Suprapubic skin (tissue), 4 donors: ENCODE measurements around the gene ART1. TPM values are rescaled to one million over a fixed set of nuclear protein-coding genes. Genes with fewer than 3 reads are reported as not detected.

Experiments used
- DNase-seq, 2 donors: peaks; one replicate each; pipeline ENCODE4 v3.0.0-alpha.2; 2019; ENCODE audit warnings: low spot score in 2 of 2
- H3K27ac ChIP-seq: fragments of 200-600 bp; sonication (generic); one replicate; pipeline ENCODE4 v1.5.1; 2019
- H3K27me3 ChIP-seq: fragments of 200-600 bp; sonication (generic); one replicate; pipeline ENCODE4 v1.5.1; 2019
- H3K36me3 ChIP-seq: fragments of 200-600 bp; sonication (generic); one replicate; pipeline ENCODE4 v1.5.1; 2019
- H3K4me1 ChIP-seq: fragments of 200-600 bp; sonication (generic); one replicate; pipeline ENCODE4 v1.5.1; 2019
- H3K4me3 ChIP-seq: fragments of 200-600 bp; sonication (generic); one replicate; pipeline ENCODE4 v1.5.1; 2019; ENCODE audit warnings: mild to moderate bottlenecking
- H3K9me3 ChIP-seq: fragments of 200-600 bp; sonication (generic); one replicate; pipeline ENCODE4 v1.5.1; 2019
- CTCF ChIP-seq, 2 donors: fragments of 200-600 bp in 1 of 2; fragments of 450-650 bp in 1 of 2; sonication (generic) in 1 of 2; IDR thresholded peaks; one replicate each; pipeline ENCODE4 v1.5.1; 2016 to 2019; ENCODE audit warnings: antibody characterized with exemption in 2 of 2, mild to moderate bottlenecking in 1 of 2, moderate library complexity in 1 of 2
- EP300 ChIP-seq: sonication (generic); formaldehyde crosslinking; IDR thresholded peaks from one replicate; pipeline ENCODE4 v1.6.1; 2017; ENCODE audit warnings: antibody characterized with exemption
- POLR2A ChIP-seq, 2 donors: fragments of 450-650 bp; IDR thresholded peaks; one replicate each; pipeline ENCODE4 v1.6.1; 2017; ENCODE audit warnings: antibody characterized with exemption in 2 of 2, mild to moderate bottlenecking in 2 of 2, moderate library complexity in 2 of 2
- POLR2AphosphoS5 ChIP-seq, 3 donors: sonication (generic); formaldehyde crosslinking; IDR thresholded peaks; one replicate each; pipeline ENCODE4 v1.6.1; 2017; ENCODE audit warnings: antibody characterized with exemption in 3 of 3
- WGBS: methylation state at CpG from one replicate; pipeline ENCODE4 v1.1.5; 2018; 5-methylcytosine and 5-hydroxymethylcytosine counted together
- total RNA-seq, 4 donors: library from RNA; depleted of rRNA; stranded (reverse); fragments of >200 nt; gene quantifications; one replicate each; pipeline ENCODE4 v1.1.0, GENCODE V29; 2016

The ART1 gene
- total RNA-seq, 4 donors from 2014 or later = not detected

DNA sequence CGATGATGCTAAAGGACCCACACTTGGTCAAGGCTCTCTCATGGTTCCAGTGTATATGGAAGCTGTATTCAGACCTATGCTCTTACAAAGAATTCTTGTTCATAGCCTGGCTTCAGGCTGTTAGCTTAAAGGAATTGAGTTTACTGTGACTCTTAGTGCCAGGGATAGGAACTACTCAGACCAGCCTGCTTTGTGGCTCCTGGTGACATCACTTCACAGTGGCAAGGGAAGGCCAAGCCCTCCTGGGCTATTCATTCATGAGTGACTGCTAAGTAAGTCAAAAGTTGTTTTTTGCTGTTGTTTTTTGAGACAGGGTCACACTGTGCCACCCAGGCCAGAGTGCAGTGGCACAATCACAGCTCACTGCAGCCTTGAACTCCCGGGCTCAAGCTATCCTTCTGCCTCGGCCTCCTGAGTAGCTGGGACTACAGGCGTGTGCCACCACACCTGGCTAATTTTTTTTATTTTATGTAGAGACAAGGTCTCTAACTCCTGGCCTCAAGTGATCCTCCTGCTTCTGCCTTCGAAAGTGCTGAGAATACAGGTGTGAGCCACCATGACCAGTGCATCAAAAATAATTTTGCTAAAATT is 12.8 kb upstream of the ART1 start:
- Histone ChIP-seq H3K36me3 (no peaks in the 10 kb centered on the region), H3K27me3 (no peaks in the 10 kb centered on the region), H3K27ac (no peak overlapping the region), H3K9me3 (no peaks in the 10 kb centered on the region), H3K4me3 (no peak overlapping the region), H3K4me1 (no peaks in the 10 kb centered on the region)
- 92% methylated on average over 5 of the region's 5 CpGs for WGBS
- peak in 1 of 2 donors; percentile 11 for DNase-seq
- TF ChIP-seq POLR2AphosphoS5 (IDR thresholded peaks at IDR 0.05) (no peak), CTCF (IDR thresholded peaks at IDR 0.05) (no peak)

- no peak overlapping the region for H3K27ac ChIP-seq
- DNase-seq = peak in 1 of 2 donors; percentile 40
- TF ChIP-seq POLR2A (IDR thresholded peaks at IDR 0.05) = no peak
- TF ChIP-seq POLR2AphosphoS5 (IDR thresholded peaks at IDR 0.05) = no peak
- TF ChIP-seq CTCF (IDR thresholded peaks at IDR 0.05) = no peak
- TF ChIP-seq EP300 = no peak
- no peaks in the 10 kb centered on the region for H3K9me3 ChIP-seq
- H3K36me3 ChIP-seq = no peaks in the 10 kb centered on the region
- no peak overlapping the region for H3K4me3 ChIP-seq
- whole genome bisulfite sequencing = 96% methylated on average over 13 of the region's 15 CpGs
- H3K27me3 ChIP-seq = no peaks in the 10 kb centered on the region
- H3K4me1 ChIP-seq = no peaks in the 10 kb centered on the region
Measured at GRCh38 chr11:3635641-3636375, 9.1 kb upstream of the ART1 start.

DNA sequence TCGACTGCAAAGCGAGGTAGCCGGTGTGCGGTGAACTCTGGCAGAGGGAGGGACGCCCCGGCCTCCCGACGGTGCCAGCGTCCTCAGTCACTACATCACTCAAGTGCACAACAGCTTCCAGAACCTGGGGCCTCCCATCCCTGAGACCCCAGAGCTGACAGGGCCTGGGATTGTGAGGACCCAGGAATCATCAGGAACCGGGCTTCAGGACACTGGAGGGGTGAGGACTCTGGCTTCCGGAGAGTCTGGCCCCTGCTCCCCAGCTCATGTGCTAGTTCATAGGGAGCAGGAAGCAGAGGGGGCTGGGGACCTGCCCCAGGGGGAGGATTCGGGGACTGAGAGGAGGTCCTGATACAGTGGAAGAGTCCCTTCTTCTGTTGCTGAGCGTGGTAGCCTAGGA is 7.7 kb upstream of the ART1 start:
- no peaks in the 10 kb centered on the region for H3K27me3 ChIP-seq
- 80% methylated on average over 10 of the region's 13 CpGs for WGBS
- no peak for DNase-seq
- no peaks in the 10 kb centered on the region for H3K36me3 ChIP-seq
- no peak for TF ChIP-seq POLR2A (IDR thresholded peaks at IDR 0.05)
- TF ChIP-seq EP300 = no peak
- no peak for TF ChIP-seq POLR2AphosphoS5 (IDR thresholded peaks at IDR 0.05)
- TF ChIP-seq CTCF (IDR thresholded peaks at IDR 0.05) = no peak
- H3K9me3 ChIP-seq = no peaks in the 10 kb centered on the region
- H3K4me1 ChIP-seq = peaks cover 2% of the 10 kb centered on the region
- no peak overlapping the region for H3K4me3 ChIP-seq
- H3K27ac ChIP-seq = no peak overlapping the region

DNA sequence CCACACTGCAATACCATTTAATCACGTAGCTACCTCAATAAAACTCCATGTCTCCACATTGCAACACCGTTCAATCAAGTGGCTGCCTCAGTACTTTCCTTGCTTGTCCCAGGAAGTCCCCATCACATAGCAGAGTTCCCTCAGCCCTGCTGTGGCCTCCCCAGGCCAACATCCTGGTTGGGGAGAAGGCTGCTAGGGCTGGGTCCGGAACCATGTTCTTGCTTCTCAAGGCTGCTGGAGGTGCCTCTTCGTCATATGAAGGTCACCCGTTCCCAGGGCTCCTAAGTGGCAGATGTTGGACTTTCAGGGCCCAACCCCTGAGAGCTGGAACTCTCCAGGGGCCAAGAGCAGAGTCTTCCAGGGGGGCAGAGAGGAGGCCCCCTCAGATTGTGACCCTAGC is 6.4 kb upstream of the ART1 start:
- H3K36me3 ChIP-seq = no peaks in the 10 kb centered on the region
- DNase-seq = no peak
- TF ChIP-seq CTCF (IDR thresholded peaks at IDR 0.05) (no peak), POLR2A (IDR thresholded peaks at IDR 0.05) (no peak), POLR2AphosphoS5 (IDR thresholded peaks at IDR 0.05) (no peak), EP300 (no peak)
- no peaks in the 10 kb centered on the region for H3K27me3 ChIP-seq
- 91% methylated on average over 5 of the region's 5 CpGs for WGBS
- peaks cover 15% of the 10 kb centered on the region for H3K4me1 ChIP-seq
- no peak overlapping the region for H3K27ac ChIP-seq
- H3K4me3 ChIP-seq = no peak overlapping the region
- H3K9me3 ChIP-seq = no peaks in the 10 kb centered on the region

- Histone ChIP-seq H3K4me1 (peaks cover 16% of the 10 kb centered on the region), H3K9me3 (no peaks in the 10 kb centered on the region), H3K36me3 (no peaks in the 10 kb centered on the region), H3K27ac (no peak overlapping the region), H3K4me3 (no peak overlapping the region), H3K27me3 (no peaks in the 10 kb centered on the region)
- TF ChIP-seq EP300 (no peak), POLR2AphosphoS5 (IDR thresholded peaks at IDR 0.05) (no peak), CTCF (IDR thresholded peaks at IDR 0.05) (no peak), POLR2A (IDR thresholded peaks at IDR 0.05) (no peak)
- WGBS = 93% methylated on average over 9 of the region's 14 CpGs
- DNase-seq = no peak
Measured at GRCh38 chr11:3639841-3640240, 5.1 kb upstream of the ART1 start.
